DMS153 treated with DMSO at 0.1 percent for 48 hours (cell line): Measurements from ENCODE around the gene XPOT.
A peak's percentile ranks its signal among the peaks of the same experiment; 100 is the strongest.

Experiments
- DNase-seq: peaks from one replicate; lab custom pipeline; 2025; ENCODE audit not compliant: unreplicated experiment; lab: John Stamatoyannopoulos, UW

Gene XPOT

GRCh38 chr12:64419696-64420095 lies 15.5 kb downstream of the XPOT start:
- no peak for DNase-seq

- DNase-seq, result no peak
Observed at GRCh38 chr12:64427988-64428387, 23.8 kb downstream of the XPOT start.

- DNase-seq, result no peak
Observed at GRCh38 chr12:64428956-64429355, 24.8 kb downstream of the XPOT start.

GRCh38 chr12:64430886-64431285 lies 26.7 kb downstream of the XPOT start:
- no peak for DNase-seq

- DNase-seq, result no peak
Observed at GRCh38 chr12:64431791-64432190, 27.6 kb downstream of the XPOT start.

GRCh38 chr12:64433915-64434314 lies 29.7 kb downstream of the XPOT start:
- no peak for DNase-seq

GRCh38 chr12:64440100-64440499 lies 35.9 kb downstream of the XPOT start:
- DNase-seq, result no peak

GRCh38 chr12:64445490-64445889 lies 41.3 kb downstream of the XPOT start:
- DNase-seq, result no peak

- DNase-seq, result no peak
Observed at GRCh38 chr12:64446295-64446694, 42.1 kb downstream of the XPOT start.

GRCh38 chr12:64450057-64450640 lies 46.0 kb downstream of the XPOT start:
- DNase-seq, result no peak

GRCh38 chr12:64450711-64451486 lies 46.7 kb downstream of the XPOT start:
- DNase-seq, result no peak

GRCh38 chr12:64451687-64452558 lies 47.7 kb downstream of the XPOT start, which contains the start of gene TBK1:
TSS of gene TBK1 (plus strand) at chr12:64452120. CDS start at chr12:64455871, 3,751 bp downstream.
- peak; percentile 70 for DNase-seq

- DNase-seq, result peak; percentile 16
Observed at GRCh38 chr12:64452559-64453329, 48.6 kb downstream of the XPOT start.

GRCh38 chr12:64455506-64455905 lies 51.3 kb downstream of the XPOT start:
- DNase-seq, result no peak

GRCh38 chr12:64456119-64456518 lies 51.9 kb downstream of the XPOT start:
- no peak for DNase-seq

GRCh38 chr12:64457032-64457431 lies 52.8 kb downstream of the XPOT start:
- DNase-seq, result no peak

- no peak for DNase-seq
Observed at GRCh38 chr12:64457466-64457865, 53.3 kb downstream of the XPOT start.

- no peak for DNase-seq
Observed at GRCh38 chr12:64457923-64458322, 53.7 kb downstream of the XPOT start.

GRCh38 chr12:64459394-64459891 lies 55.3 kb downstream of the XPOT start:
- no peak for DNase-seq

- no peak for DNase-seq
Observed at GRCh38 chr12:64461634-64462414, 57.6 kb downstream of the XPOT start.
